GM12878 (cell line): ENCODE results near the gene AFAP1. TPM values are rescaled to one million over a fixed set of nuclear protein-coding genes. Genes with fewer than 3 reads are reported as not detected.

Experiments used
- ATAC-seq: fragments of 200-7000 bp; cut with Tn5 transposase; 3 replicates; pipeline ENCODE4 v1.9.1; 2020; ENCODE audit warnings: mild to moderate bottlenecking, moderate library complexity
- BruUV-seq: library from RNA; stranded (reverse); fragments of 400-500 nt; replicated peaks from 2 replicates; lab custom pipeline; 2021; lab: Mats Ljungman, UMichigan
- CTCF ChIA-PET: fragments of 300-600 bp; sonication (Branson Sonifier 250); formaldehyde crosslinking; extraction: SDS; loops from one replicate; lab custom pipeline; 2021; ENCODE audit warnings: inconsistent platforms; lab: Yijun Ruan, JAX
- POLR2A ChIA-PET: fragments of 350-600 bp; formaldehyde crosslinking; extraction: SDS; loops from one replicate; lab custom pipeline; 2021; ENCODE audit warnings: inconsistent platforms; lab: Charles Lee
- RAD21 ChIA-PET: fragments of 300-600 bp; sonication (Branson Sonifier 250); formaldehyde crosslinking; loops from one replicate; lab custom pipeline; 2023; ENCODE audit warnings: antibody characterized with exemption; ENCODE audit not compliant: unreplicated experiment; lab: Charles Lee
- SMC1A ChIA-PET: fragments of 300-600 bp; sonication (Branson Sonifier 250); formaldehyde crosslinking; loops from one replicate; lab custom pipeline; 2023; ENCODE audit not compliant: unreplicated experiment, uncharacterized antibody; lab: Charles Lee
- DNase-seq: peaks from one replicate; pipeline ENCODE4 v3.0.0-alpha.2; 2011; ENCODE audit warnings: low read depth, low spot score
- FAIRE-seq: peaks from 3 replicates; lab custom pipeline; 2011; peaks lifted over from hg19 to GRCh38; lab: Jason Lieb, UNC
- H2AFZ ChIP-seq: 2 replicates; pipeline ENCODE4 v1.6.0; 2011; ENCODE audit warnings: low read depth, low read length, control low read depth; ENCODE audit not compliant: control insufficient read depth
- H3K27ac ChIP-seq: 2 replicates; pipeline ENCODE4 v1.5.1; 2011; ENCODE audit warnings: control low read depth; ENCODE audit not compliant: control insufficient read depth, insufficient read depth
- H3K27me3 ChIP-seq, 2 experiments: replicated peaks in 1 of 2; 2 replicates each; pipeline versions ENCODE4 v1.6.0 to v1.6.1; 2011; ENCODE audit warnings: low read length in 1 of 2; ENCODE audit not compliant: control insufficient read depth in 2 of 2, insufficient read depth in 2 of 2
- H3K36me3 ChIP-seq, 2 experiments: 2 replicates each; pipeline ENCODE4 v1.5.1; 2011; ENCODE audit warnings: low read length in 1 of 2; ENCODE audit not compliant: control insufficient read depth in 2 of 2, insufficient read depth in 2 of 2
- H3K4me1 ChIP-seq: 2 replicates; pipeline ENCODE4 v1.6.1; 2011; ENCODE audit warnings: mild to moderate bottlenecking, low read length, moderate library complexity, mixed read lengths; ENCODE audit not compliant: control insufficient read depth, insufficient read depth
- H3K4me2 ChIP-seq: 2 replicates; pipeline ENCODE4 v1.6.0; 2011; ENCODE audit warnings: control low read depth; ENCODE audit not compliant: control insufficient read depth, insufficient read depth
- H3K4me3 ChIP-seq: fragments of 200-600 bp; sonication (generic); 2 replicates; pipeline ENCODE4 v1.5.1; 2016
- H3K79me2 ChIP-seq: 2 replicates; pipeline ENCODE4 v1.6.0; 2011; ENCODE audit warnings: low read length; ENCODE audit not compliant: control insufficient read depth, insufficient read depth
- H3K9ac ChIP-seq: 2 replicates; pipeline ENCODE4 v1.8.0; 2011; ENCODE audit warnings: low read length, control low read depth, mixed read lengths; ENCODE audit not compliant: control insufficient read depth, insufficient read depth
- H3K9me3 ChIP-seq: replicated peaks from 3 replicates; pipeline ENCODE4 v1.5.1; 2011; ENCODE audit warnings: mild to moderate bottlenecking, low read length; ENCODE audit not compliant: control insufficient read depth, insufficient read depth
- H4K20me1 ChIP-seq: 2 replicates; pipeline ENCODE4 v1.6.0; 2011; ENCODE audit not compliant: control insufficient read depth, insufficient read depth
- IKZF2 ChIP-seq, 2 experiments: fragments of 450-650 bp; IDR thresholded peaks; 2 replicates each; pipeline ENCODE4 v1.6.1; 2017; ENCODE audit warnings: mild to moderate bottlenecking in 2 of 2, moderate library complexity in 2 of 2
- SMAD5 ChIP-seq: IDR thresholded peaks from 2 replicates; pipeline ENCODE4 v1.6.1; 2016; ENCODE audit warnings: antibody characterized with exemption, low read depth
- YY1 ChIP-seq: IDR thresholded peaks from 2 replicates; pipeline ENCODE4 v1.6.1; 2011; ENCODE audit warnings: low read depth, mild to moderate bottlenecking, low read length
- WGBS: methylation state at CpG from one replicate; pipeline ENCODE4 v1.1.6; 2016; ENCODE audit warnings: low lambda C conversion rate; ENCODE audit not compliant: insufficient replicate concordance, insufficient coverage; ENCODE audit errors: missing lambda C conversion rate; 5-methylcytosine and 5-hydroxymethylcytosine counted together
- in situ Hi-C: fragments of 300-500 bp; cut with MboI; formaldehyde crosslinking; loops from 9 replicates; pipeline ENCODE4 v1.14.3; 2018; ENCODE audit warnings: mixed read lengths
- intact Hi-C: fragments of 100-400 bp; cut with micrococcal nuclease; formaldehyde crosslinking; loops from one replicate; pipeline ENCODE4 v1.14.2; 2022; ENCODE audit not compliant: unreplicated experiment
- polyA plus RNA-seq, 11 experiments: library from polyadenylated mRNA; depleted of rRNA in 4 of 11; unstranded in 6 of 11; stranded (reverse) in 5 of 11; fragments of >200 nt; fragmentation: Nextera tagmentation in 4 of 11; fragmentation: Illumina TruSeq in 1 of 11; extraction: Ambion mirVana in 4 of 11; extraction: Trizol in 1 of 11; gene quantifications; 1 replicate in 1 of 11; 2 replicates in 10 of 11; pipeline versions ENCODE4 v1.2.1 to v1.2.3, GENCODE V29; 2011 to 2016; ENCODE audit warnings: inconsistent platforms in 2 of 11, missing spikeins in 2 of 11, low read depth in 1 of 11
- total RNA-seq, 4 experiments: library from RNA; depleted of rRNA in 3 of 4; stranded (reverse); fragments of >200 nt in 3 of 4; fragmentation: Illumina TruSeq in 1 of 4; extraction: Trizol in 1 of 4; gene quantifications; 2 replicates each; pipeline versions ENCODE4 v1.2.1 to v1.2.3, GENCODE V29; 2013 to 2021
- TF ChIP-seq, protein P1 (sequence below): IDR thresholded peaks from 2 replicates; pipeline ENCODE4 v1.6.1; 2011; ENCODE audit warnings: borderline replicate concordance, low read depth, mild to moderate bottlenecking, moderate library complexity, mixed read lengths, low read length; ENCODE audit not compliant: insufficient read depth; ENCODE audit errors: extremely low read length
- TF ChIP-seq, protein P2 (sequence below): fragments of 450-650 bp; formaldehyde crosslinking; IDR thresholded peaks from 2 replicates; pipeline ENCODE4 v1.4.0; 2022; ENCODE audit warnings: mild to moderate bottlenecking, moderate library complexity
- TF ChIP-seq, protein P3 (sequence below): fragments of 450-650 bp; IDR thresholded peaks from 2 replicates; pipeline ENCODE4 v1.6.1; 2016; ENCODE audit warnings: mild to moderate bottlenecking

AFAP1 gene
- total and polyA plus RNA-seq, 10 of the 15 experiments (the other 5 are each of a cell fraction or from before 2014, with no cell fraction given), result 0.02 to 0.23 (median 0.09) TPM; not detected in 1

DNA sequence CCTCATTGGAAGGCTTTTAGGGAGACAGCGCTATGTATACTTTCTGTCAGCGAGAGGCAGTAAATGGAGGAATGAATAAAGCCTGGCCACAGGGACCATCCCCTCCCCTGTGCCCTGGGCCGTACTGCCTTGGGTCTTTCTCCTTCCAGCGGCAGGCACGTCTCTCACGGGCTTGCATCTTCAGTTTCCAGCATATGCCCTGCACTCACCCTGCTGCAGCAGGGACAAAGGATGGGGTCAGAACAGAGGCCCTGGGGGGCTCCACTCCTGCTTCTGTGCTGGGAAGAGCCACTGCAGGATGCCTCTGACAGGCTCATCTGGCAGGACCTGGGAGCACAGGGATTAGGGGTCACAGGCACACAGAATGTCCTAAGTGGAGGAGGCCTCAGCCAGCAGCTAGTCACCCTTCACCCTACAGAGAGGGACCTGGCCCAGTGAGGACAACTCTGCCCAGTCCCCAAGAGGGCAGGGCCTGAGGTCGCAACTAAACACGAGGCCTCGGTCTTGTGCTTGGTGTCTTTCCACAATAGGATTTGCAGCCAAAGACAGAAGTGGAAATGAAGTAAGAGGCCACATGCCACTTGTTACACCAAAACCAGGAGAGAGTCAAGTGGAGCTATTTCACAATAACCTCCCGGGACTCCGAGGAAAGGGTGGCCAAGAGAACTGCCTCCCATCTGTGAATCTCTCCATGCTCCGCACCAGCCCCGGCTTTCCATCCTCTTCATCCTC, 150.8 kb downstream of the AFAP1 start:
- ChIA-PET CTCF (interaction anchor here (1.4 kb wide), 1 partner anchor 27 kb away, joined by 5 read pairs; no protein-coding TSS in a partner anchor), POLR2A (no interaction called here)

More for the DNA sequence above, 150.8 kb downstream of the AFAP1 start:
- Histone ChIP-seq H3K9me3 (no peaks in the 10 kb centered on the region), H3K36me3 (no peaks in the 10 kb centered on the region), H3K4me3 (no peak overlapping the region), H2AFZ (no peak overlapping the region), H3K79me2 (no peaks in the 10 kb centered on the region), H3K4me2 (no peak overlapping the region), H3K9ac (no peak overlapping the region), H3K4me1 (peaks cover 16% of the 10 kb centered on the region), H3K27me3 (no peaks in the 10 kb centered on the region; a peak in 2 of 4 replicates), H3K27ac (no peak overlapping the region), H4K20me1 (no peaks in the 10 kb centered on the region)
- in situ Hi-C loops, result no loop called here
- RAD21 ChIA-PET, result no interaction called here
- SMC1A ChIA-PET, result no interaction called here
- intact Hi-C loops, result no loop called here
- no TSS peak for BruUV-seq
- ATAC-seq (no peak), DNase-seq (no peak), FAIRE-seq (no peak)
- TF ChIP-seq YY1 (no peak), IKZF2 (IDR thresholded peaks at IDR 0.05) (no peak), SMAD5 (no peak)
- TF ChIP-seq, protein P1, sequence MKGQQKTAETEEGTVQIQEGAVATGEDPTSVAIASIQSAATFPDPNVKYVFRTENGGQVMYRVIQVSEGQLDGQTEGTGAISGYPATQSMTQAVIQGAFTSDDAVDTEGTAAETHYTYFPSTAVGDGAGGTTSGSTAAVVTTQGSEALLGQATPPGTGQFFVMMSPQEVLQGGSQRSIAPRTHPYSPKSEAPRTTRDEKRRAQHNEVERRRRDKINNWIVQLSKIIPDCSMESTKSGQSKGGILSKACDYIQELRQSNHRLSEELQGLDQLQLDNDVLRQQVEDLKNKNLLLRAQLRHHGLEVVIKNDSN, result no peak
- TF ChIP-seq, protein P2, sequence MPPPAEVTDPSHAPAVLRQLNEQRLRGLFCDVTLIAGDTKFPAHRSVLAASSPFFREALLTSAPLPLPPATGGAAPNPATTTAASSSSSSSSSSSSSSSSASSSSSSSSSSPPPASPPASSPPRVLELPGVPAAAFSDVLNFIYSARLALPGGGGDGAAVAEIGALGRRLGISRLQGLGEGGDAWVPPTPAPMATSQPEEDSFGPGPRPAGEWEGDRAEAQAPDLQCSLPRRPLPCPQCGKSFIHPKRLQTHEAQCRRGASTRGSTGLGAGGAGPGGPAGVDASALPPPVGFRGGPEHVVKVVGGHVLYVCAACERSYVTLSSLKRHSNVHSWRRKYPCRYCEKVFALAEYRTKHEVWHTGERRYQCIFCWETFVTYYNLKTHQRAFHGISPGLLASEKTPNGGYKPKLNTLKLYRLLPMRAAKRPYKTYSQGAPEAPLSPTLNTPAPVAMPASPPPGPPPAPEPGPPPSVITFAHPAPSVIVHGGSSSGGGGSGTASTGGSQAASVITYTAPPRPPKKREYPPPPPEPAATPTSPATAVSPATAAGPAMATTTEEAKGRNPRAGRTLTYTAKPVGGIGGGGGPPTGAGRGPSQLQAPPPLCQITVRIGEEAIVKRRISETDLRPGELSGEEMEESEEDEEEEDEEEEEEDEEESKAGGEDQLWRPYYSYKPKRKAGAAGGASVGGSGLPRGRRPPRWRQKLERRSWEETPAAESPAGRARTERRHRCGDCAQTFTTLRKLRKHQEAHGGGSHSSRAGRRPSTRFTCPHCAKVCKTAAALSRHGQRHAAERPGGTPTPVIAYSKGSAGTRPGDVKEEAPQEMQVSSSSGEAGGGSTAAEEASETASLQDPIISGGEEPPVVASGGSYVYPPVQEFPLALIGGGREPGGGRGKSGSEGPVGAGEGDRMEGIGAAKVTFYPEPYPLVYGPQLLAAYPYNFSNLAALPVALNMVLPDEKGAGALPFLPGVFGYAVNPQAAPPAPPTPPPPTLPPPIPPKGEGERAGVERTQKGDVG (CRISPR knock-in tag), result no peak
- TF ChIP-seq, protein P3, sequence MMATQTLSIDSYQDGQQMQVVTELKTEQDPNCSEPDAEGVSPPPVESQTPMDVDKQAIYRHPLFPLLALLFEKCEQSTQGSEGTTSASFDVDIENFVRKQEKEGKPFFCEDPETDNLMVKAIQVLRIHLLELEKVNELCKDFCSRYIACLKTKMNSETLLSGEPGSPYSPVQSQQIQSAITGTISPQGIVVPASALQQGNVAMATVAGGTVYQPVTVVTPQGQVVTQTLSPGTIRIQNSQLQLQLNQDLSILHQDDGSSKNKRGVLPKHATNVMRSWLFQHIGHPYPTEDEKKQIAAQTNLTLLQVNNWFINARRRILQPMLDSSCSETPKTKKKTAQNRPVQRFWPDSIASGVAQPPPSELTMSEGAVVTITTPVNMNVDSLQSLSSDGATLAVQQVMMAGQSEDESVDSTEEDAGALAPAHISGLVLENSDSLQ, result no peak
- WGBS, result 50% methylated on average over 12 of the region's 13 CpGs
